Measurements from ENCODE around the gene AKAP1. TPM values are rescaled to one million over a fixed set of nuclear protein-coding genes. Genes with fewer than 3 reads are reported as not detected.

The AKAP1 gene
- total RNA-seq, 1 experiment from 2014 or later = 34.9 TPM

GRCh38 chr17:57104461-57105175 is 19.6 kb downstream of the AKAP1 start:
- no peaks in the 10 kb centered on the region for H3K27me3 ChIP-seq (ENCODE audit: insufficient read depth, low read depth)
- H3K4me1 ChIP-seq (replicated peaks; ENCODE audit: insufficient read depth) = peaks cover 22% of the 10 kb centered on the region
- no peak for DNase-seq
- no peaks in the 10 kb centered on the region for H3K9me2 ChIP-seq (ENCODE audit: insufficient read depth)
- peaks cover 14% of the 10 kb centered on the region; the same call in 1 of the 2 replicates for H3F3A ChIP-seq (ENCODE audit: insufficient read depth, low read depth)
- H3K27ac ChIP-seq = no peak overlapping the region
- no peaks in the 10 kb centered on the region for H3K9me3 ChIP-seq (ENCODE audit: insufficient read depth, low read depth)
- no peak overlapping the region for H3K4me3 ChIP-seq
- CTCF ChIA-PET = interaction anchor here (0.7 kb wide), 1 partner anchor 105 kb away, joined by 3 read pairs; no protein-coding TSS in a partner anchor
- POLR2A ChIA-PET (ENCODE audit: unreplicated experiment) = no interaction called here
- intact Hi-C loops (cut with micrococcal nuclease; ENCODE audit: unreplicated experiment) = no loop called here
- H4K20me1 ChIP-seq (ENCODE audit: insufficient read depth) = no peaks in the 10 kb centered on the region
- no peak overlapping the region for H2AFZ ChIP-seq
- peaks cover 71% of the 10 kb centered on the region for H3K79me2 ChIP-seq (ENCODE audit: low read depth)
- H3K36me3 ChIP-seq (ENCODE audit: low read depth) = no peaks in the 10 kb centered on the region
- no TSS peak for BruUV-seq (replicated peaks)
- TF ChIP-seq CTCF (conservative IDR thresholded peaks at IDR 0.05) (no peak), EZH2 (IDR thresholded peaks at IDR 0.05; ENCODE audit: low read depth) (no peak)
- no peak overlapping the region for H3K4me2 ChIP-seq

DNA sequence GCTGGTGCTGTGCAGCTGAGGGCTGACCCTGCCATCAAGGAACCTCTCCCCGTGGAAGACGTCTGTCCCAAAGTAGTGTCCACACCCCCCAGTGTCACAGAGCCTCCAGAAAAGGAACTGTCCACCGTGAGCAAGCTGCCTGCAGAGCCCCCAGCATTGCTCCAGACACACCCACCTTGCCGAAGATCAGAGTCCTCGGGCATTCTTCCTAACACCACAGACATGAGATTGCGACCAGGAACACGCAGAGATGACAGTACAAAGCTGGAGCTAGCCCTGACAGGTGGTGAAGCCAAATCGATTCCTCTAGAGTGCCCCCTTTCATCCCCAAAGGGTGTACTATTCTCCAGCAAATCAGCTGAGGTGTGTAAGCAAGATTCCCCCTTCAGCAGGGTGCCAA is 20.5 kb downstream of the AKAP1 start:
- no peak for DNase-seq
- Histone ChIP-seq H3F3A (ENCODE audit: insufficient read depth, low read depth) (peaks cover 14% of the 10 kb centered on the region; the same call in 1 of the 2 replicates), H3K4me2 (no peak overlapping the region), H3K9me2 (ENCODE audit: insufficient read depth) (no peaks in the 10 kb centered on the region), H3K9me3 (ENCODE audit: insufficient read depth, low read depth) (no peaks in the 10 kb centered on the region), H3K4me1 (replicated peaks; ENCODE audit: insufficient read depth) (peaks cover 22% of the 10 kb centered on the region), H3K79me2 (ENCODE audit: low read depth) (peaks cover 61% of the 10 kb centered on the region), H2AFZ (no peak overlapping the region), H3K4me3 (no peak overlapping the region), H4K20me1 (ENCODE audit: insufficient read depth) (no peaks in the 10 kb centered on the region), H3K36me3 (ENCODE audit: low read depth) (no peaks in the 10 kb centered on the region), H3K27ac (no peak overlapping the region), H3K27me3 (ENCODE audit: insufficient read depth, low read depth) (no peaks in the 10 kb centered on the region)
- CTCF ChIA-PET = interaction anchor here (0.7 kb wide), 1 partner anchor 106 kb away, joined by 3 read pairs; no protein-coding TSS in a partner anchor
- POLR2A ChIA-PET (ENCODE audit: unreplicated experiment) = no interaction called here
- no TSS peak for BruUV-seq (replicated peaks)
- TF ChIP-seq CTCF (conservative IDR thresholded peaks at IDR 0.05) = no peak
- TF ChIP-seq EZH2 (IDR thresholded peaks at IDR 0.05; ENCODE audit: low read depth) = no peak
- intact Hi-C loops (cut with micrococcal nuclease; ENCODE audit: unreplicated experiment) = no loop called here

DNA sequence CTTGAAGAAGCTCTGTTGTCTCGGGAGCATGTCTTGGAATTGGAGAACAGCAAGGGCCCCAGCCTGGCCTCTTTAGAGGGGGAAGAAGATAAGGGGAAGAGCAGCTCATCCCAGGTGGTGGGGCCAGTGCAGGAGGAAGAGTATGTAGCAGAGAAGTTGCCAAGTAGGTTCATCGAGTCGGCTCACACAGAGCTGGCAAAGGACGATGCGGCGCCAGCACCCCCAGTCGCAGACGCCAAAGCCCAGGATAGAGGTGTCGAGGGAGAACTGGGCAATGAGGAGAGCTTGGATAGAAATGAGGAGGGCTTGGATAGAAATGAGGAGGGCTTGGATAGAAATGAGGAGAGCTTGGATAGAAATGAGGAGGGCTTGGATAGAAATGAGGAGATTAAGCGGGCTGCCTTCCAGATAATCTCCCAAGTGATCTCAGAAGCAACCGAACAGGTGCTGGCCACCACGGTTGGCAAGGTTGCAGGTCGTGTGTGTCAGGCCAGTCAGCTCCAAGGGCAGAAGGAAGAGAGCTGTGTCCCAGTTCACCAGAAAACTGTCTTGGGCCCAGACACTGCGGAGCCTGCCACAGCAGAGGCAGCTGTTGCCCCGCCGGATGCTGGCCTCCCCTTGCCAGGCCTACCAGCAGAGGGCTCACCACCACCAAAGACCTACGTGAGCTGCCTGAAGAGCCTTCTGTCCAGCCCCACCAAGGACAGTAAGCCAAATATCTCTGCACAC is 21.2 kb downstream of the AKAP1 start:
- H2AFZ ChIP-seq = no peak overlapping the region
- no peaks in the 10 kb centered on the region for H3K9me2 ChIP-seq (ENCODE audit: insufficient read depth)
- no peak overlapping the region for H3K4me3 ChIP-seq
- CTCF ChIA-PET = interaction anchor here (0.7 kb wide), 1 partner anchor 52 kb away, joined by 3 read pairs; no protein-coding TSS in a partner anchor
- intact Hi-C loops (cut with micrococcal nuclease; ENCODE audit: unreplicated experiment) = no loop called here
- 0 out of 2 replicates have a peak overlapping the region, but pooled peaks have one; percentile 54 for H3K4me2 ChIP-seq
- peaks cover 60% of the 10 kb centered on the region for H3K79me2 ChIP-seq (ENCODE audit: low read depth)
- no peaks in the 10 kb centered on the region for H3K27me3 ChIP-seq (ENCODE audit: insufficient read depth, low read depth)
- peak; percentile 41; the same call in 1 of the 2 replicates for TF ChIP-seq CTCF (conservative IDR thresholded peaks at IDR 0.05)
- no peak for TF ChIP-seq EZH2 (IDR thresholded peaks at IDR 0.05; ENCODE audit: low read depth)
- no peak for DNase-seq
- peaks cover 22% of the 10 kb centered on the region for H3K4me1 ChIP-seq (replicated peaks; ENCODE audit: insufficient read depth)
- H3F3A ChIP-seq (ENCODE audit: insufficient read depth, low read depth) = peaks cover 14% of the 10 kb centered on the region; the same call in 1 of the 2 replicates
- H3K27ac ChIP-seq = peak overlapping the region; percentile 67; the same call in 1 of the 2 replicates
- BruUV-seq (replicated peaks) = TSS peak; percentile 64
- POLR2A ChIA-PET (ENCODE audit: unreplicated experiment) = no interaction called here
- H3K9me3 ChIP-seq (ENCODE audit: insufficient read depth, low read depth) = no peaks in the 10 kb centered on the region
- no peaks in the 10 kb centered on the region for H3K36me3 ChIP-seq (ENCODE audit: low read depth)
- H4K20me1 ChIP-seq (ENCODE audit: insufficient read depth) = no peaks in the 10 kb centered on the region

Measured in PC-9 (cell line).